Measurements from ENCODE around the gene LRRK2.
"Not testable (repeated sequence)": the region's sequence is repeated elsewhere in the genome, so short reads cannot be mapped to it uniquely, and the experiment has no call there.

LRRK2 gene

DNA sequence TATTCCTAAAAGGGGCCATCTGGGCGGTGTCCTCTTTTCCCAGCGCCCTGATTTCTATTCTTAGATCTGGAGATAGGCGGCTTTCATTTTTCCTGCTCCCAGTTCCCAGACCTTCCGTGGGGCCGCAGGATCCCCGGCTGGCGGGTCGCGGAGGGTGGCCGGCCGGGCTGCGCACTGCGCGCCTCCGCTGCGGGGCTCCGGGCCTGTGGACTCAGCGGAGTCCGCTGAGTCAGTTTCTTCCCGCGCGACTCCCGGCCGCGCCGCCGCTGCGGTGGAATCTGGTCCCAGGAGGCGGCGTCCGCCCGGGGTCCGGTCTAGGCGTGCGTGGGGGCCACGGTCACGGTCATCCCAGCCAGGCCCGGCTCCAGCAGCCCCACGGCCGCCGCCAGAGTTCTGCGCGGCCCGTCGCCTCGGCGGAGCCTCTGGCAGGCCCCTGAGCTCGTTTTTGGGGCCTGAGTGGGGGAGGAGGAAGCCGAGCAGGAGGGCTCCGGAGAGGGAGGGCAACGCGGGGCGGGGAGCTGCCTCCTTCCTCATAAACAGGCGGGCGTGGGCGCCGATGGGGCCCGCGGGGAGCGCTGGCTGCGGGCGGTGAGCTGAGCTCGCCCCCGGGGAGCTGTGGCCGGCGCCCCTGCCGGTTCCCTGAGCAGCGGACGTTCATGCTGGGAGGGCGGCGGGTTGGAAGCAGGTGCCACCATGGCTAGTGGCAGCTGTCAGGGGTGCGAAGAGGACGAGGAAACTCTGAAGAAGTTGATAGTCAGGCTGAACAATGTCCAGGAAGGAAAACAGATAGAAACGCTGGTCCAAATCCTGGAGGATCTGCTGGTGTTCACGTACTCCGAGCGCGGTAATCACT lies at the start of gene LRRK2:
TSS of gene LRRK2 (plus strand) at position 559 of the 853 bp plus-strand sequence. CDS start at position 694, 135 bp downstream.
- peak; percentile 28 for DNase-seq

- no peak for DNase-seq
Observed at GRCh38 chr12:40175045-40175444, 49.8 kb upstream of the LRRK2 start.

DNA sequence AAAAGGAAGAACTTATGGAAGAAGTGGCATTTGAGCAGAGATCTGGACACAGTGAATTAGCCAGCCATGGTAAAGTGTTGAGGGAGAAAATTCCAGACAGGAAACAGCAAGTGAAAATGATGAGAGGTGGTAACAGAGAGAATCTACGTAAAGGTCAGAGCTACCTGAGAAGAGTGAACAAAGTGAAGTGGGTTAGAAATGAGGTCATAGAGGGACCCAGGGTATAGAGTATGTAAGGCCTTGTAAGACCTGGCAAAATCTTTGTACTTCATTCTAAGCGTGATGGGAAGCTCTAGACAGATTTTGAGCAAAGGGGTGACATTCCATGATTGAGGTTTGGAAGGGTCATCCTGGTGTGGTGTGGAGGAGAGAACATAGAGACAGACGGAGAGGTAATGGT lies 49.3 kb upstream of the LRRK2 start:
- no peak for DNase-seq

DNA sequence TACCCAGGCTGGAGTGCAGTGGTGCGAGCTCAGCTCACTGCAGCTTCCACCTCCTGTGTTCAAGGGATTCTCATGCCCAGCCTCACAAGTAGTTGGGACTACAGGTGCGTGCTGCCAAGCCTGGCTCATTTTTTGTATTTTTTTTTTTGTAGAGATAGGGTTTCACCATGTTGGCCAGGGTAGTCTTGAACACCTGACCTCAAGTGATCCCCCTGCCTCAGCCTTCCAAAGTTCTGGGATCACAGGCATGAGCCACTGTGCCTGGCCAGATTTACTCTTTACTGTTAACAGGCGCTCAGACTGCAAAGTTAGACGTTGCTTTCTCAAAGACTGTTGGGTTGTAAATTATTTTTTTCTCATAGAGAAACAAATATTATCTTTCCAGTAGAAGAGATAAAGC lies 46.1 kb upstream of the LRRK2 start:
- DNase-seq, result no peak

GRCh38 chr12:40181490-40181889 lies 43.3 kb upstream of the LRRK2 start:
- DNase-seq, result no peak

DNA sequence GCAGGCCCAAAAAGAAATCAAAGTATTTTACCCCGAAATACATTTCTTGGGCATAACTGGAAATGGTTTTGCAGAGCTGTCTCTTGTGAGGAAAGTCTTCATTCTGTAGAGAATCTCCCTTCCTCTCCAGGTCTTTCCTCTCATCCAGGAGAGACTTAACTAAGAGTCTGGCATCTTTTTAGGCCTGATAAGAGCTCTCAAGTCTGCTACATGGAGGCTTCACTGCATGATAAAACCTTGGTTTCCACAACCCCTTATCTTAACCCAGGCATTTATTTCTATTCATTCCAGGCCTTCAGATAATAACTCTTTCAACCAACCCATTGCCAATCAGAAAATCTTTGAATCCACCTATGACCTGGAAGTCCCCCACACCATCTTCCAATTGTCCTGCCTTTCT lies 41.1 kb upstream of the LRRK2 start:
- DNase-seq, result no peak

DNA sequence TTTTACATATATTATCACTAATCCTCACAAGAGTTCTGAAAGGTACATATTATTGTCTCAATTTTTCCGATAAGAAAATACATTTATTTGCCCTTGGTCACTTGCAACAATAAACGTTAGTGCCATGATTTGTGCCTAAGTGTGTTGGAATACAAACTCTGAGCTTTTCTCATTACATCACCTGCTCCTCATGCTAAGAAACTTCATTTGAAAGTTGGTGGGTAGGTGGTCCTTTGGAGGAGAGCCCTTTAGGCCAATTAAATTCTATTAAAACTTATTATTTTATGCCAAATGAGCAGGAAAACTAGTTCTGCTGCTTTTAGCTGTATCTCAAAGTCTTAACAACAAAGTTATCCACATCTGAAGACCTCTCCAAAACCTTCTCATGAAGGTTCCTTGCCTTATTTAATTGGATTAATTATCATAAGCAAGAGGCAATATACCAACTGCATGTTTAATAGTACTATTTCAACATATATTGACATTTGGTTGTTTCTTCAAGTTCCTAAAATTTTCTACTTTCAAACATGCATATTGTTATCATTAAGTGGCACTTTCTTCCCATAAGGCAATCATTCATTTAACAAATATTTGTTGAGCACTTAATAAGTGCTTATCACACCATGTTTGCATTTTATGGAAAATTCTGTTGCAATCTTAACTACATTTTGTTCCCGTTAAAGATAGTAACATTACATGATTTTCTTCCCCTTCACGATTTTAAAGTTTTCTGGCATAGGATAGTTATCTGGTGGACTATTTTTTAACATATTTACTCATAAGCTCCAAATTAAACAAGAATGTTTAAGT lies 40.1 kb upstream of the LRRK2 start:
- DNase-seq, result no peak

DNA sequence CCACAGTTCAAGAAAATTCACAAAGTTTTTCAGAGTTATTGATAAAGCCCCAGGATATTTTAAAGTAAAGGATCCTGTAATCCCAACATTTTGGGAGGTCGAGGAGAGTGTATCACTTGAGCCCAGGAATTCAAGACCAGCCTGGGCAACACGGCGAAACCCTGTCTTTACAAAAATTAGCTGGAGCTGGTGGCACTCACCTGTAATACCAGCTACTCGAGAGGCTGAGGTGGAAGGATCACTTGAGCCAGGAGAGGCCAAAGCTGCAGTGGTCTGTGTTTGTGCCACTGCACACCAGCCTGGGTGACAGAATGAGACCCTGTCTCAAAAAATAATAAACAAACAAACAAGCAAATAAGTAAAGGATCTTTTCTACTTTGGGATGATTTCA lies 39.5 kb upstream of the LRRK2 start:
- no peak for DNase-seq

GRCh38 chr12:40188558-40189320 lies 36.1 kb upstream of the LRRK2 start:
- no peak for DNase-seq

DNA sequence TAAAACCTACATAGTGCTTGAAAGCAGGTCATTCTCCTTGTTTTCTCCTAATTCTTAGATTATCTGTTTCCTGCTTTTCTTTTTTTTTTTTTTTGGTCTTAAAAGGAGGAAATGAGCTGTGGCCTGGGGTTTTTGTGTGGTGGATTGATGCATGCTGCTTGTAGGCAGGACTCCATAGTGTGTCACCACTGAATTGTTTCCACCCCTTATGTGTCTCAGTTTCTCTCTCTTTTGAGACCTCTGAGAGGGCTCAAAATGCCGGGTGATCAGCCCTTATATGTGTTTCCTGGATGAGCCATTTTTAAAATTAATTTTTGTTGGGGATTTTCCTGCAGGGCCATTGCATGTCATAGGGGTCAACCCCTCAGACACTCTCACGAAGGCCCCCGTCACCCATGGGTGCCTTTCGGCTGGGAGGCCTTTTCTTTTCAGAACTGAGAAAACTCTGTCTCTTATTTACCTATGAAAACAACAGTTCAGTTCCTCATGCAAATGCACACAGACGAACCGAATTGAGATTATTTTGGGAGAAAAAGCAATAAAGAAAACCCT lies 32.0 kb upstream of the LRRK2 start:
- DNase-seq, result no peak

- no peak for DNase-seq
Observed at GRCh38 chr12:40194846-40195245, 30.0 kb upstream of the LRRK2 start.

DNA sequence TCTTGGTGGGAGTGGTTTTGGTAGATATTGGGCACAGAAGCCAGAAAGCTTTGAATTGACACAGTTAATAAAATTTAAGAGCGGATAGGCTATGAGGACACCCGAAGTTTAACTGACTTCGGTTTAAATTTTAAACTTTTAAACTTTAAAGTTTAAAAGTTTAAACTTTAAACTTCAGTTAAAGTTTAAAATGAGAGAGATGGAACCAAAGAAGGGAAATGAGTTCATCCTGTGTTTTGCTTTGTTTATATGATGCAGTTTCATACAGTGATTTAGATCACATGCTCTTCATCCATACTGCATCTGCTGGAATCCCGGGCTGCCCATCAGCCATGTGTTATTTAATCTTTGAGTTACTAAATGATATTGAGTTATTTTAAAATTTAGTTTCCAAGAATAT lies 27.2 kb upstream of the LRRK2 start:
- DNase-seq, result no peak

- no peak for DNase-seq
Observed at GRCh38 chr12:40198601-40199000, 26.2 kb upstream of the LRRK2 start.

DNA sequence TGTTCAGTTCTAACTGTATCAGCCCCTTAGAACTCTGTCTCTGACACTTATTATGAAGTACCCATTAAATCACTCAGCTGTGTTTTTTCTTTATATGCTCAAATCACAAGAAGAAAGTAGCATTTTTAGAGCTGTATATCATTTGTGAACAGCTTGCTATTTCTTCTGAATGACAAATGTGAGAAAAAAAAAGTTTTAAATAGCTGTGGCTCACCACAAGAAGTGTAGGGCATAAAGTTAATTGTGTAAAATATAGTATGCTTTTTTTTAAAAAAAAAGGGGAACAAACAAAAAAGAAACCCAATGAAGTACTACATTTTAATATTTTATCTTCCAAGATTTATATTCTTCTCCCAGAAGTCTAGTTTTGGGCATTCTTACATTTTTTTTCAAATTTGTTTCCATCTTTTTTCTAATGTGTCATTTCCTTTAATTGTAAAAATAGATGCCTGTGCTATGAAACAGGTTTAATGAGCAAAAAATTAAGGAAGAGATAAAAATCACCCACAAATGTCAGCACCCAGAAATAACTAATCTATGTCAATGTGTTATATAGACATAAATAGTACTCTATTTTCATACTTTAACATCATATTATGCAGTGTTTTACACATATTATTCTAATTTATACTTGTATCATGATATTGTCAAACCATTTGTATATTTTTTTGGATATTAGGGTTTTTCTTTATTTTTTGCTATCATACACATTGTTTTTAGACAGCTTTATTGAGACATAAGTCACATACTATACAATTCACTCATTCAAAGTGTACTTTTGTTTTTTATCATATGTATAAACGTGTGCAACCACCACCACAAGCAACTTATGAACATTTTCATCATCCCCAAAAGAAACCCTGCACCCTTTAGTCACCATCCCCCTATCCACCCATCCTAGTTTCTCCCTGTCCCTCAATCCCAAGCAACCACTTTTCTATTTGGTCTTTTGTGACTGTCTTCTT lies 22.4 kb upstream of the LRRK2 start:
- no peak for DNase-seq

- no peak for DNase-seq
Observed at GRCh38 chr12:40203060-40203430, 21.8 kb upstream of the LRRK2 start.

DNA sequence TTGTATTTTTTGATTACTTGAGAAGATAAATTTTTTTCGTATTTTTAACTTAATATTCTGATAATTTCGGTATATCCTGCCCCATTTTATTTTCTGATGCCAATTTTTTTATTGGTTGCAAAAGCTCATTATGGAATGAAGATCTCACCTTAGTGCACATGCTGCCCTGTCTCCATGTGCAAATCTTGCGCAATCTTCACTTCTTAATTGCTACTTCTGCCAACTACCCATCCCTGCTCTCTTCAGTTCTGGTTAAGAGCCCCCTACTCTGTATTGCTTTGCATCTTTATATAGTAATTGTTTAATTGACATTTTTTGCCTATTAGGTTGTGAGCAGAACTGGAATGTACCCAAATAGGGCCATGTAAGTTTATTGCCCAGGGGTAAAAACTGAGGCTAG lies 20.5 kb upstream of the LRRK2 start:
- no peak for DNase-seq

- DNase-seq, result no peak
Observed at GRCh38 chr12:40207551-40207950, 17.2 kb upstream of the LRRK2 start.

- DNase-seq, result no peak
Observed at GRCh38 chr12:40208707-40209446, 15.9 kb upstream of the LRRK2 start.

DNA sequence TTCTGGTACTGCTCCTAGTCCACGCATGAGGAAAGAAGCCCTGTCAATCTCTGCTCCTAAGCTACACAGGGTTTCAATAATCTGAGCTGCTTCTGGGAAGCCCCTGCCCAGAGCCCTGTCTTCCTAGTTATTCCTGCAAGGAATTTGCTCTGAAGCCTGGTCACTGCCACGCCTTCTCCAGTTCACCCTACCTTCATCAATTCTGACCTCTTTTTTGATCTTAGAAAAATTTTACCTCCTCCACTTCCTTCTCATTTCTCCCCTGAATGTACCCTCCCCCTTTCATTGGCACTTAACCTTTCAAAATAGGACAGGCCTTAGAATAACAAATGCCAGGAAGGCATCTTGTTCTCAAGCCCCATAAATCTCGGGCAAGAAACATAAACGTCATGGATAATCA lies 14.9 kb upstream of the LRRK2 start:
- no peak for DNase-seq

DNA sequence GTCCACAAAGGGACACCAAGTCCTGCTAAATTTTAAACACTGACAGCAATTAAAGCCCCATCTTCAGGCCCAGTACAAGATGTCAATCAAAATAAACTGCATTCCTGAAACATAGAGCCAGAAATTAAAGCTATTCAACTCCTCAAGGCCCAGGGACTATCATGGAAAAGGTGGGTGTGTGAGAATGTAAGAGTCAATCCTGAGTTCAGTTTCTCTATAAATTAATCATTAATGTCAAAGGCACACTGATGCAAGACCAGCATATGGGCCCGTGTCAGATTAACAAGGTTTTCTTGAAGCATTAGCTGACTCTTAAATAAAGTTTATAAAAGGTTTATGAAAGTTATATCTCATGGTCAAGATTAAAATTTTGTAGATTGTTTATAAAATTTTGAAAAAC lies 13.6 kb upstream of the LRRK2 start:
- not testable (repeated sequence) for DNase-seq

DNA sequence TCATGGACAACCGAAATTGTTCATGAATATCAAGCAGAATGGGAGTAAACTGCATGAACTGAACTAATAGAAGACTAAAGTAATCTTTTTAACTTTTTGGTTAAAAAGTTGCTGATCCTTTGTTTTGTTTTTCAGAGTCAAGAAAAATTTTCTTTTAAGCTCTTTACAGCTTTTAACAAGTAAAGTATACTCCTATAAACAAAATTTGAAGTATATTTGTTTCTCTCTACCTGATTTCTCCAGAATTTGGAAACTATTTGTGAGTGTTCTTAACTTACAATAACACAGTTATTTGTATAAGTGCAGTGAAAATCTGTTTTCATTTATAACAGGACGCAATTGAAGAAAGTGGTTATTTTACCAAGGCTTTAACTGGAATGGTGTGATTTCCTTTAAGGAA lies 12.2 kb upstream of the LRRK2 start:
- no peak for DNase-seq

Data from activated effector memory CD4-positive, alpha-beta T cell treated with Interleukin-2 at 50 U/mL for 16 hours (primary cell).